AG04450 (cell line): ENCODE results near the gene FLYWCH1. TPM values are rescaled to one million over a fixed set of nuclear protein-coding genes. Genes with fewer than 3 reads are reported as not detected.

Experiments
- CTCF ChIA-PET: fragments of 300-600, 350-600 bp; formaldehyde crosslinking; extraction: SDS; loops from one replicate; lab custom pipeline; 2022; ENCODE audit warnings: antibody characterized with exemption, inconsistent platforms; lab: Charles Lee
- POLR2A ChIA-PET: fragments of 350-600 bp; formaldehyde crosslinking; extraction: SDS; loops from one replicate; lab custom pipeline; 2021; ENCODE audit warnings: antibody characterized with exemption, inconsistent platforms; lab: Yijun Ruan, JAX
- DNase-seq: peaks from one replicate; pipeline ENCODE4 v3.0.0-alpha.2; 2011; ENCODE audit warnings: low read depth, low spot score
- H3K27ac ChIP-seq: one replicate; pipeline ENCODE4 v1.5.1; 2012; ENCODE audit warnings: low read depth, low read length, control low read depth
- H3K27me3 ChIP-seq: one replicate; pipeline ENCODE4 v1.6.0; 2012; ENCODE audit warnings: low read length; ENCODE audit not compliant: control insufficient read depth, insufficient read depth
- H3K4me3 ChIP-seq: 2 replicates; pipeline ENCODE4 v1.5.1; 2011; ENCODE audit warnings: mild to moderate bottlenecking, low read depth, low read length, control low read depth
- H3K9me3 ChIP-seq: 2 replicates; pipeline ENCODE4 v1.5.1; 2012; ENCODE audit warnings: low read length; ENCODE audit not compliant: control insufficient read depth, insufficient read depth
- CTCF ChIP-seq: IDR thresholded peaks from 2 replicates; pipeline ENCODE4 v1.5.1; 2011; ENCODE audit warnings: low read depth, low read length, control low read depth, inconsistent platforms
- polyA plus RNA-seq: library from polyadenylated mRNA; depleted of rRNA; stranded (reverse); fragments of >200 nt; gene quantifications from 2 replicates; pipeline ENCODE4 v1.2.3, GENCODE V29; 2011

FLYWCH1 gene
- polyA plus RNA-seq, 1 experiment, result 15.1 TPM

- CTCF ChIA-PET, result interaction anchor here (1.5 kb wide), 1 partner anchor 14 kb away, joined by 5 read pairs; no protein-coding TSS in a partner anchor
- no peaks in the 10 kb centered on the region for H3K27me3 ChIP-seq
- POLR2A ChIA-PET, result no interaction called here
- H3K4me3 ChIP-seq, result no peak overlapping the region
- peaks cover 5% of the 10 kb centered on the region; the same call in 1 of the 2 replicates for H3K9me3 ChIP-seq
- TF ChIP-seq CTCF, result no peak
- no peak overlapping the region for H3K27ac ChIP-seq
- DNase-seq, result no peak
Observed at GRCh38 chr16:2976201-2976600, 64.5 kb downstream of the FLYWCH1 start.

- H3K4me3 ChIP-seq, result no peak overlapping the region
- ChIA-PET POLR2A (no interaction called here), CTCF (no interaction called here)
- TF ChIP-seq CTCF, result no peak
- peaks cover 5% of the 10 kb centered on the region; the same call in 1 of the 2 replicates for H3K9me3 ChIP-seq
- no peaks in the 10 kb centered on the region for H3K27me3 ChIP-seq
- DNase-seq, result no peak
- H3K27ac ChIP-seq, result no peak overlapping the region
Observed at GRCh38 chr16:2976673-2977072, 64.9 kb downstream of the FLYWCH1 start.

- H3K27ac ChIP-seq, result no peak overlapping the region
- H3K9me3 ChIP-seq, result peaks cover 5% of the 10 kb centered on the region; the same call in 1 of the 2 replicates
- TF ChIP-seq CTCF, result no peak
- no peaks in the 10 kb centered on the region for H3K27me3 ChIP-seq
- ChIA-PET POLR2A (no interaction called here), CTCF (interaction anchor here (0.6 kb wide), 2 partner anchors 25 to 305 kb away, joined by 4 to 5 read pairs; no protein-coding TSS in a partner anchor)
- no peak for DNase-seq
- H3K4me3 ChIP-seq, result no peak overlapping the region
Observed at GRCh38 chr16:2977440-2977839, 65.7 kb downstream of the FLYWCH1 start.

GRCh38 chr16:2979669-2980226 is 68.0 kb downstream of the FLYWCH1 start:
- DNase-seq, result no peak
- ChIA-PET CTCF (no interaction called here), POLR2A (interaction anchor here (0.5 to 2.1 kb wide), 4 partner anchors 10 to 74 kb away, joined by 3 to 10 read pairs (median 8); partner anchors contain the start of genes PAQR4 and TNFRSF12A)
- Histone ChIP-seq H3K4me3 (peak overlapping the region; percentile 80), H3K27ac (no peak overlapping the region), H3K9me3 (peaks cover 5% of the 10 kb centered on the region; the same call in 1 of the 2 replicates), H3K27me3 (no peaks in the 10 kb centered on the region)
- no peak for TF ChIP-seq CTCF
